ENCODE measurements around the gene TMOD2. TPM values are rescaled to one million over a fixed set of nuclear protein-coding genes. Genes with fewer than 3 reads are reported as not detected.

Gene TMOD2
- total and polyA plus RNA-seq, 2 donors, result 4.8 to 5.7 TPM

GRCh38 chr15:51816611-51817010 is 65.2 kb downstream of the TMOD2 start:
- Histone ChIP-seq H3K9me3 (ENCODE audit: control insufficient read depth in 2 of 2, insufficient read depth in 1 of 2, low read length in 1 of 2) (peaks cover 0 to 3% of the 10 kb centered on the region in 2 donors), H3K4me1 (ENCODE audit: control insufficient read depth in 2 of 2, insufficient read depth in 2 of 2, low read length in 2 of 2) (no peaks in the 10 kb centered on the region), H3K4me3 (ENCODE audit: low read length in 2 of 2) (no peak overlapping the region), H3K27me3 (ENCODE audit: control insufficient read depth in 2 of 2, insufficient read depth in 1 of 2, low read length in 1 of 2) (no peaks in the 10 kb centered on the region), H3K36me3 (ENCODE audit: control insufficient read depth in 2 of 2, insufficient read depth in 2 of 2, low read length in 1 of 2) (peaks cover 3 to 6% of the 10 kb centered on the region in 2 donors), H3K27ac (ENCODE audit: low read depth in 1 of 2, low read length in 1 of 2) (no peak overlapping the region)
- DNase-seq (ENCODE audit: low read depth in 6 of 9, low spot score in 9 of 9), result no peak

GRCh38 chr15:51818150-51818549 is 66.8 kb downstream of the TMOD2 start:
- Histone ChIP-seq H3K9me3 (ENCODE audit: control insufficient read depth in 2 of 2, insufficient read depth in 1 of 2, low read length in 1 of 2) (peaks cover 0 to 5% of the 10 kb centered on the region in 2 donors), H3K4me3 (ENCODE audit: low read length in 2 of 2) (no peak overlapping the region), H3K27me3 (ENCODE audit: control insufficient read depth in 2 of 2, insufficient read depth in 1 of 2, low read length in 1 of 2) (no peaks in the 10 kb centered on the region), H3K27ac (ENCODE audit: low read depth in 1 of 2, low read length in 1 of 2) (no peak overlapping the region), H3K4me1 (ENCODE audit: control insufficient read depth in 2 of 2, insufficient read depth in 2 of 2, low read length in 2 of 2) (no peaks in the 10 kb centered on the region), H3K36me3 (ENCODE audit: control insufficient read depth in 2 of 2, insufficient read depth in 2 of 2, low read length in 1 of 2) (peaks cover 0 to 3% of the 10 kb centered on the region in 2 donors)
- no peak for DNase-seq (ENCODE audit: low read depth in 6 of 9, low spot score in 9 of 9)
- WGBS, result 94% methylated on average over 3 of the region's 3 CpGs

GRCh38 chr15:51825698-51826097 is 74.3 kb downstream of the TMOD2 start:
- no peak for DNase-seq (ENCODE audit: low read depth in 6 of 9, low spot score in 9 of 9)
- Histone ChIP-seq H3K4me3 (ENCODE audit: low read length in 2 of 2) (no peak overlapping the region), H3K9me3 (ENCODE audit: control insufficient read depth in 2 of 2, insufficient read depth in 1 of 2, low read length in 1 of 2) (peaks cover 0 to 5% of the 10 kb centered on the region in 2 donors), H3K27me3 (ENCODE audit: control insufficient read depth in 2 of 2, insufficient read depth in 1 of 2, low read length in 1 of 2) (no peaks in the 10 kb centered on the region), H3K4me1 (ENCODE audit: control insufficient read depth in 2 of 2, insufficient read depth in 2 of 2, low read length in 2 of 2) (peaks cover 0 to 3% of the 10 kb centered on the region in 2 donors), H3K36me3 (ENCODE audit: control insufficient read depth in 2 of 2, insufficient read depth in 2 of 2, low read length in 1 of 2) (no peaks in the 10 kb centered on the region), H3K27ac (ENCODE audit: low read depth in 1 of 2, low read length in 1 of 2) (no peak overlapping the region)
- 97% methylated on average over 3 of the region's 3 CpGs for WGBS

DNA sequence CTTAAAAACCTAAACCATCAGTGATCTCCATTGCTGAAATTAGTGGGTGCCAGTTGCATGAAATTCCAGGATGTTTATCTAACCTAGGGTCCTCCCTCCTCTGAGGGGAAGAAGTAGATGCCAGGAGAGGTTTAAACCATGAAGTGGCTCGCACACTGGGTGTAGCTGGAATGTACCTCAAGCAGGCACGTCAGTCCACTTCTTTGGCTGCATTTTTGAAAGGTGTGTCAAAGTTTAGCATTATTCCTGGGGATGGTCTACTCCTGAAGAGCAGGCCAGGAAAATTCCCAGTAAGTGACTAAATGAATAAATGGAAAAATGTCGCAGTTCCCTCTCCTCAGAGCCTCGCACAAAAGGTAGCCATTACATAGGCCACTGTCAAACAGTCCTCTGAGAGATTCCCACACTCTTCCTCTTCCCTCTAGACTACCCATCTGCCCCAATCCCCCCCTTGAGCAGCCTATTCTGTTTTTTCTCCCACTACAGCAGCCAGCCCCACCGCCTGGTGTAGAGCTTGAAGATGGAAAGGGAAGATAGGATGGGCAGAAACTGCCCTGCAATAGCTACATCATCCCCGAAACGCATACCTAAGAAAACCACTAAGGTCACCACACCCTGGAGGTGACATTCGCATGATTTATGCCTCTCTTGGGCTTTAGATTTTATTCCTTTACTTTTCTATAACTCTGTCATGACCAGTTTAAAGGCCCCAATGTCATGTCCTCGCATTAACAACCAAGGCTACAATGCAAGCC is 77.4 kb downstream of the TMOD2 start:
- 91% methylated on average over 9 of the region's 9 CpGs for WGBS
- Histone ChIP-seq H3K36me3 (ENCODE audit: control insufficient read depth in 2 of 2, insufficient read depth in 2 of 2, low read length in 1 of 2) (no peaks in the 10 kb centered on the region), H3K4me3 (ENCODE audit: low read length in 2 of 2) (peak overlapping the region in 1 of 2 donors; percentile 97), H3K9me3 (ENCODE audit: control insufficient read depth in 2 of 2, insufficient read depth in 1 of 2, low read length in 1 of 2) (no peaks in the 10 kb centered on the region), H3K4me1 (ENCODE audit: control insufficient read depth in 2 of 2, insufficient read depth in 2 of 2, low read length in 2 of 2) (peaks cover 3 to 11% of the 10 kb centered on the region in 2 donors), H3K27ac (ENCODE audit: low read depth in 1 of 2, low read length in 1 of 2) (no peak overlapping the region), H3K27me3 (ENCODE audit: control insufficient read depth in 2 of 2, insufficient read depth in 1 of 2, low read length in 1 of 2) (no peaks in the 10 kb centered on the region)
- DNase-seq (ENCODE audit: low read depth in 6 of 9, low spot score in 9 of 9), result no peak

DNA sequence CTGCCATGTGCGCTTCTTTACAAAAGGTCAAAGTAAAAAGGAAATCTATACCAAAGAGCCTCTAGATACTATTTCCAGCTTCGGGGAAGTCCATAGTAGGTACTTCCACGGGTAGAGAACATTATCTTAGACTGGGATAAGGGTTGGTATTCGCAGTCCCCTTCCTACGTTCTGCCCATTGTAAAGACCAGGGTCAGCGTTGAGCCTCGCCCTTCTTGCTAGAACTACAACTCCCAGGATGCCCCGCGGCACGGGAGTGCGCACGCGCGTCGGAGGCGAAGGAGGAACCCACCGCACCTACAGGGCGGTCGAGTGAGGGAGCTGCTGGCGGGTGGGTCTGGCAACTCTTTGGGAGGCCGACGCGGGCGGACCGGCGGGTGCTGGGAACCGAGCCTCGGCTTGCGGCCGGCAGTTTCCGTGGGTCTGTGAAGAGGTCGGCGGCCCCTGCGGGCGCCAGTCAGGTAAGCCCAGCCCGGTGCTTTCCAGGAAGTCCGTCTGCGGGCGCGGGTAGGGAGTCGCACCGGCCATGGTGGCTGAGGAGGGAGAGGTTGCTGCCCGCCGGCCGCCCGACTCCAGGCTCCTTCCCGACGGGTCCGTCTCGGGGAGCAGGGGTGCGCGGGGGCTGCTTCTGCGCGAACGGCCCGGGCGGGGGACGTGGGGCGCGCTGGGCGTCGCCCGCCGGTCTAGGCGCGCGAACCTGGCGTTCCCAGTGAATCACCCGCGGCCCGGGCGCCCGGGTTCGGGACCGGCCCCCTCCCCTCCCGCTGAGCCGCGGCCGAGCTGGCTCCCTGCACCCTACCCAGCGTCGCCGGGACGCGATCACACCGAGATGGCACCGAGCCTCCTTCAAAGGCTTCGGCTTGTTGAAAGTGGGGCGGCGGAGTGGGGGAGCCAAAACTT is 78.2 kb downstream of the TMOD2 start, which contains the start of gene TMOD3:
Gene TMOD3, plus strand, starts transcription at position 278 of the 900 bp plus-strand sequence. CDS start 33,232 bp downstream, outside the sequence.
- peak; percentile 67 to 92 (median 86) for DNase-seq (ENCODE audit: low read depth in 6 of 9, low spot score in 9 of 9)
- H3K4me1 ChIP-seq (ENCODE audit: control insufficient read depth in 2 of 2, insufficient read depth in 2 of 2, low read length in 2 of 2), result peaks cover 3 to 11% of the 10 kb centered on the region in 2 donors
- WGBS, result 2% methylated on average over 89 of the region's 89 CpGs
- H3K27ac ChIP-seq (ENCODE audit: low read depth in 1 of 2, low read length in 1 of 2), result peak within 1 kb of the TSS; percentile 86 to 96
- H3K4me3 ChIP-seq (ENCODE audit: low read length in 2 of 2), result peak within 1 kb of the TSS; percentile 97
- no peaks in the 10 kb centered on the region for H3K27me3 ChIP-seq (ENCODE audit: control insufficient read depth in 2 of 2, insufficient read depth in 1 of 2, low read length in 1 of 2)
- no peaks in the 10 kb centered on the region for H3K9me3 ChIP-seq (ENCODE audit: control insufficient read depth in 2 of 2, insufficient read depth in 1 of 2, low read length in 1 of 2)
- H3K36me3 ChIP-seq (ENCODE audit: control insufficient read depth in 2 of 2, insufficient read depth in 2 of 2, low read length in 1 of 2), result no peaks in the 10 kb centered on the region

DNA sequence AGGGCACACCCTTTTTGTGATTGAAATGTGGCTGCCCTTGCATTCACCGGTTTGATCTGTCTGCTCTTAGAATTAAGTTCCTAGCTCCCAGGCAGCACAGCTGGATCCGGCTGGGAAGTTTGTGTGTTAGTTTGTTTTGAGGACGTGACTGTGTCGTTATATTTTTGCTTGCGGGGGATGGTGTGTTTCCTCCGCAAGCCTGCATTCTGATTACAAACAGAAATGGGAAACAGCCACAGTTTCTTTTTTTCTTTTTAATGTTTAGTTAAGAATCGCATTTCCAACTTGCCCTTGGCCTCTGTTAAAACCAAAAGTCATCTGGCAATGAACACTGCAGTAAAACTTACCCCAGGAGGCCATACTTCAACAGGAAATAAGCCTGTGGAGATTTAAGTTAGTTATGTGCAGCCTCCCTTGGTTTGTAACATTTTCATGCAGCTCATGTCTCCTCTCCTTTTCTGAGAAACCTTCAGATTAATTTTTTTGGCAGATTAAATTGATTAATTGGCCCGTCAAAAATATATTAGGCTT is 78.9 kb downstream of the TMOD2 start:
- 2% methylated on average over 8 of the region's 8 CpGs for WGBS
- no peaks in the 10 kb centered on the region for H3K9me3 ChIP-seq (ENCODE audit: control insufficient read depth in 2 of 2, insufficient read depth in 1 of 2, low read length in 1 of 2)
- peak overlapping the region; percentile 97 for H3K4me3 ChIP-seq (ENCODE audit: low read length in 2 of 2)
- H3K4me1 ChIP-seq (ENCODE audit: control insufficient read depth in 2 of 2, insufficient read depth in 2 of 2, low read length in 2 of 2), result peaks cover 3 to 11% of the 10 kb centered on the region in 2 donors
- peak overlapping the region; percentile 86 to 96 for H3K27ac ChIP-seq (ENCODE audit: low read depth in 1 of 2, low read length in 1 of 2)
- no peaks in the 10 kb centered on the region for H3K27me3 ChIP-seq (ENCODE audit: control insufficient read depth in 2 of 2, insufficient read depth in 1 of 2, low read length in 1 of 2)
- no peaks in the 10 kb centered on the region for H3K36me3 ChIP-seq (ENCODE audit: control insufficient read depth in 2 of 2, insufficient read depth in 2 of 2, low read length in 1 of 2)
- DNase-seq (ENCODE audit: low read depth in 6 of 9, low spot score in 9 of 9), result peak in 7 of 9 donors; percentile 15 to 59 (median 40)

GRCh38 chr15:51833772-51834171 is 82.4 kb downstream of the TMOD2 start:
- H3K27ac ChIP-seq (ENCODE audit: low read depth in 1 of 2, low read length in 1 of 2), result no peak overlapping the region
- peaks cover 10 to 14% of the 10 kb centered on the region in 2 donors for H3K4me1 ChIP-seq (ENCODE audit: control insufficient read depth in 2 of 2, insufficient read depth in 2 of 2, low read length in 2 of 2)
- H3K4me3 ChIP-seq (ENCODE audit: low read length in 2 of 2), result no peak overlapping the region
- no peaks in the 10 kb centered on the region for H3K27me3 ChIP-seq (ENCODE audit: control insufficient read depth in 2 of 2, insufficient read depth in 1 of 2, low read length in 1 of 2)
- H3K36me3 ChIP-seq (ENCODE audit: control insufficient read depth in 2 of 2, insufficient read depth in 2 of 2, low read length in 1 of 2), result no peaks in the 10 kb centered on the region
- 95% methylated on average over 1 of the region's 1 CpG for WGBS
- DNase-seq (ENCODE audit: low read depth in 6 of 9, low spot score in 9 of 9), result no peak
- H3K9me3 ChIP-seq (ENCODE audit: control insufficient read depth in 2 of 2, insufficient read depth in 1 of 2, low read length in 1 of 2), result no peaks in the 10 kb centered on the region

DNA sequence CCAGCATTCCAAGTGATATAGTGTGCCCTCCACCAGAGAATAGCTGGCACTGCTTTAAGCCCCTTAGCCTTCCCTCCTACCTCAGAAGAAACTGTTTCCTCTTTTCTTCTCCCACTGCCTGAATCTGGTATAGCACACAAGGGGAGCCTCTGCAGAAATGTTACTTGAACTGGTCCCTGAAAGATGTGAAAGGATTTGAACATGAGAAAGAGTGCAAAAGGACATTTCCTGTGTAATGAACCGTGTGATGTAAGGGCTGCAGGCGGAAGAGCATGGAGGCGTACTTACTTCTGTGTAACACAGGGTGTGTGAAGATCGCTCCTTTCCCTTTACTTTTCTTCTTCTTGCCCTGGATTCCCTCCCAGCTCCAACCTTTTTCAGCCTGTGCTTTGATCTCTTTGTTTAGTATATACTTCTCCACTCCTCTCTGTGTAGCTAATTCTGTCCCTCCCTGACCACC is 86.4 kb downstream of the TMOD2 start:
- H3K27ac ChIP-seq (ENCODE audit: low read depth in 1 of 2, low read length in 1 of 2), result peak overlapping the region in 1 of 2 donors; percentile 34
- WGBS, result 71% methylated on average over 4 of the region's 4 CpGs
- H3K27me3 ChIP-seq (ENCODE audit: control insufficient read depth in 2 of 2, insufficient read depth in 1 of 2, low read length in 1 of 2), result no peaks in the 10 kb centered on the region
- no peaks in the 10 kb centered on the region for H3K36me3 ChIP-seq (ENCODE audit: control insufficient read depth in 2 of 2, insufficient read depth in 2 of 2, low read length in 1 of 2)
- H3K4me3 ChIP-seq (ENCODE audit: low read length in 2 of 2), result no peak overlapping the region
- DNase-seq (ENCODE audit: low read depth in 6 of 9, low spot score in 9 of 9), result peak in 2 of 9 donors; percentile 21 to 37
- no peaks in the 10 kb centered on the region for H3K9me3 ChIP-seq (ENCODE audit: control insufficient read depth in 2 of 2, insufficient read depth in 1 of 2, low read length in 1 of 2)
- H3K4me1 ChIP-seq (ENCODE audit: control insufficient read depth in 2 of 2, insufficient read depth in 2 of 2, low read length in 2 of 2), result peaks cover 4 to 8% of the 10 kb centered on the region in 2 donors
